ENCODE measurements around the gene SMYD1.

The SMYD1 gene

DNA sequence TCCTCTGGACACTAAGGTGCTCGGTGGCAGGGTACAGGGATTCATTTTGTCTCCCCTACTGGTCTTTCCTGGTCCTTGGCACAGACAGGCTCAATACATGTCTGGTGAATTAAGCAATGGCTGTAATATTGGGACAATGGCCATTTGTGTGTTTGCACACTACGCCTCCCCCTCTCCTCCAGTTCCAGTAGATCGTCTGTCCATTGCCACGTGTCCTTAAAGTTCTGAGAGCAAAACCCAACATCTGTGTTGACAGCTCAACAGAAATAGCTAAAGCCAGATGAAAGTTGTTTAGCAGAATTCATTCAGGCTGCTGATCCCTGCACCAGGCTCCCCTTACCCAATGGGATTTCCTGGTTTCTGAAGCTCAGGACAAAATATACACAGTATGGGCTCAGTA lies 69.2 kb downstream of the SMYD1 start:
- no peak overlapping the region for H3K27ac ChIP-seq (ENCODE audit: low read length)
- H3K36me3 ChIP-seq (ENCODE audit: control insufficient read depth in 1 of 2, insufficient read depth in 2 of 2, low read length in 2 of 2): no peaks in the 10 kb centered on the region
- peaks cover 7% of the 10 kb centered on the region for H3K27me3 ChIP-seq (ENCODE audit: low read depth, low read length)
- H3K9me3 ChIP-seq (ENCODE audit: control insufficient read depth in 1 of 2, low read length in 2 of 2): peaks cover 0 to under 1% of the 10 kb centered on the region in 2 donors
- H3K4me3 ChIP-seq (ENCODE audit: low read depth in 1 of 2, low read length in 2 of 2): no peak overlapping the region
- no peaks in the 10 kb centered on the region for H3K4me1 ChIP-seq (ENCODE audit: control insufficient read depth in 1 of 2, insufficient read depth in 2 of 2, low read length in 2 of 2)

DNA sequence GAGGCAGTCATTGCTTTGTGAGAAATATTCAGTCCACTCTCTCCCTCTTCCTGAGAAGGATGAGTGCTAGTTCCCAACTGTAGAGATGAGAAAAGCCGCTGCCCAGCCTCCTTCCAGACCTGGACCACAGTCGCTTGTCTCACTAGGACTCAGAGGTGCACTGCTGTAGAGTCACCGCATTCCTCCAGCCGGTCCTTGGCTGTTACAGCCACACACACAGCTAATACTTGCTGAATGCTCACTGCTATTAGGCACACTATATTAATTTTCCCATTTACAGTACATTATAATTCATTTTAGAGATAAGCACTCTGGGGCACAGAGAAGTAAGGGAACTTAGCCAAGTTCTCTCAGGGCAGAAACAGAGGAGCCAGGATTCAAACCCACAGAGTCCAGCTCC lies 70.2 kb downstream of the SMYD1 start:
- no peaks in the 10 kb centered on the region for H3K36me3 ChIP-seq (ENCODE audit: control insufficient read depth in 1 of 2, insufficient read depth in 2 of 2, low read length in 2 of 2)
- peaks cover 3 to 5% of the 10 kb centered on the region in 2 donors for H3K9me3 ChIP-seq (ENCODE audit: control insufficient read depth in 1 of 2, low read length in 2 of 2)
- H3K27ac ChIP-seq (ENCODE audit: low read length): no peak overlapping the region
- no peak overlapping the region for H3K4me3 ChIP-seq (ENCODE audit: low read depth in 1 of 2, low read length in 2 of 2)
- no peaks in the 10 kb centered on the region for H3K4me1 ChIP-seq (ENCODE audit: control insufficient read depth in 1 of 2, insufficient read depth in 2 of 2, low read length in 2 of 2)
- peaks cover 7% of the 10 kb centered on the region for H3K27me3 ChIP-seq (ENCODE audit: low read depth, low read length)

- no peak overlapping the region for H3K27ac ChIP-seq (ENCODE audit: low read length)
These were observed 71.6 kb downstream of the SMYD1 start for GRCh38 chr2:88139203-88139702.

DNA sequence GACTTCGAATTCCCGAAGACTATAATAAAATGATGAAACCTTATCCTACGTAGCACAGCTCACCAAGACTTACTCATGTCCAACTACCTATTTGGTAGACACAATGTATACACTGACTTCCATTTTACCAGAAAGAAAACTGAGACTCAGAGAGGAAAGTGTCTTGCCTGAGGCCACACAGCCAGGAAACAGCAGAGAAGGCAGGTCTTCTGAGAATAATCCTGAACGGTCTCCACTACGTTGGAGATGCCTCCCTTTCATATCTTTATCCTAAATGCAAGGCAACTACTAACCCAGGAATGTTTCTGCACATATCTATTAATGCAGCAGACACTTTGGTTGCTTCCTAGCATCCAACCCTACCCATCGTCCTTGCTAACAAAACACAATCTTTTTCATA lies 72.2 kb downstream of the SMYD1 start:
- H3K27ac ChIP-seq (ENCODE audit: low read length): no peak overlapping the region
- H3K36me3 ChIP-seq (ENCODE audit: control insufficient read depth in 1 of 2, insufficient read depth in 2 of 2, low read length in 2 of 2): no peaks in the 10 kb centered on the region
- peaks cover 5 to 6% of the 10 kb centered on the region in 2 donors for H3K9me3 ChIP-seq (ENCODE audit: control insufficient read depth in 1 of 2, low read length in 2 of 2)

More at GRCh38 chr2:88139203-88139702, 71.6 kb downstream of the SMYD1 start:
- Histone ChIP-seq H3K9me3 (ENCODE audit: control insufficient read depth in 1 of 2, low read length in 2 of 2) (peaks cover 5 to 6% of the 10 kb centered on the region in 2 donors), H3K4me1 (ENCODE audit: control insufficient read depth in 1 of 2, insufficient read depth in 2 of 2, low read length in 2 of 2) (no peaks in the 10 kb centered on the region), H3K36me3 (ENCODE audit: control insufficient read depth in 1 of 2, insufficient read depth in 2 of 2, low read length in 2 of 2) (no peaks in the 10 kb centered on the region), H3K27me3 (ENCODE audit: low read depth, low read length) (peaks cover 7% of the 10 kb centered on the region), H3K4me3 (ENCODE audit: low read depth in 1 of 2, low read length in 2 of 2) (no peak overlapping the region)

DNA sequence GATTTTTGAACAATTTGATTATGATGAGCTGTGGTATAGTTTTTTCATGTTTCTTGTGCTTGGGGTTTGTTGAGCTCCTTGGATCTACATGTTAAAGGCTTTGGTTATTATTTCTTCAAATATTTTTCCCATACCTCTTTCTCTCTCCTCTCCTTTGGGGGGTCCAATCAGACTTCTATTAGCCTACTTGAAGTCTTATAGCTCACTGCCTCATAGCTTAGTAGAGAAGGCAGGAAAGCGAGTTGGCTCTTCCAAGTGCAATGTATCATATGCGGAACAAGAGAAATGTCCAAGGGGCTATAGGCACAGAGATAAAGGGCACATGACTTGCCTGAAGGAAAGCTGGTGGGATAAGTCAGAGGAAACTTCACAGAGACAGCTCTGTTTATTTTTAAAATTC lies 74.3 kb downstream of the SMYD1 start:
- no peak overlapping the region for H3K4me3 ChIP-seq (ENCODE audit: low read depth in 1 of 2, low read length in 2 of 2)
- no peak overlapping the region for H3K27ac ChIP-seq (ENCODE audit: low read length)
- H3K36me3 ChIP-seq (ENCODE audit: control insufficient read depth in 1 of 2, insufficient read depth in 2 of 2, low read length in 2 of 2): no peaks in the 10 kb centered on the region
- H3K9me3 ChIP-seq (ENCODE audit: control insufficient read depth in 1 of 2, low read length in 2 of 2): peaks cover 5 to 6% of the 10 kb centered on the region in 2 donors
- no peaks in the 10 kb centered on the region for H3K4me1 ChIP-seq (ENCODE audit: control insufficient read depth in 1 of 2, insufficient read depth in 2 of 2, low read length in 2 of 2)
- no peaks in the 10 kb centered on the region for H3K27me3 ChIP-seq (ENCODE audit: low read depth, low read length)

More for the DNA sequence above, 72.2 kb downstream of the SMYD1 start:
- H3K4me3 ChIP-seq (ENCODE audit: low read depth in 1 of 2, low read length in 2 of 2): no peak overlapping the region
- no peaks in the 10 kb centered on the region for H3K4me1 ChIP-seq (ENCODE audit: control insufficient read depth in 1 of 2, insufficient read depth in 2 of 2, low read length in 2 of 2)
- H3K27me3 ChIP-seq (ENCODE audit: low read depth, low read length): peaks cover 7% of the 10 kb centered on the region

GRCh38 chr2:88144271-88144670 lies 76.6 kb downstream of the SMYD1 start:
- no peaks in the 10 kb centered on the region for H3K4me1 ChIP-seq (ENCODE audit: control insufficient read depth in 1 of 2, insufficient read depth in 2 of 2, low read length in 2 of 2)
- H3K27me3 ChIP-seq (ENCODE audit: low read depth, low read length): no peaks in the 10 kb centered on the region
- H3K36me3 ChIP-seq (ENCODE audit: control insufficient read depth in 1 of 2, insufficient read depth in 2 of 2, low read length in 2 of 2): no peaks in the 10 kb centered on the region
- peaks cover 11 to 12% of the 10 kb centered on the region in 2 donors for H3K9me3 ChIP-seq (ENCODE audit: control insufficient read depth in 1 of 2, low read length in 2 of 2)
- no peak overlapping the region for H3K4me3 ChIP-seq (ENCODE audit: low read depth in 1 of 2, low read length in 2 of 2)
- H3K27ac ChIP-seq (ENCODE audit: low read length): no peak overlapping the region

GRCh38 chr2:88144914-88145497 lies 77.4 kb downstream of the SMYD1 start:
- no peaks in the 10 kb centered on the region for H3K36me3 ChIP-seq (ENCODE audit: control insufficient read depth in 1 of 2, insufficient read depth in 2 of 2, low read length in 2 of 2)
- peaks cover 13 to 15% of the 10 kb centered on the region in 2 donors for H3K9me3 ChIP-seq (ENCODE audit: control insufficient read depth in 1 of 2, low read length in 2 of 2)
- H3K4me1 ChIP-seq (ENCODE audit: control insufficient read depth in 1 of 2, insufficient read depth in 2 of 2, low read length in 2 of 2): no peaks in the 10 kb centered on the region
- peak overlapping the region; percentile 4 for H3K27ac ChIP-seq (ENCODE audit: low read length)
- H3K27me3 ChIP-seq (ENCODE audit: low read depth, low read length): no peaks in the 10 kb centered on the region
- no peak overlapping the region for H3K4me3 ChIP-seq (ENCODE audit: low read depth in 1 of 2, low read length in 2 of 2)

GRCh38 chr2:88146590-88146989 lies 79.0 kb downstream of the SMYD1 start:
- Histone ChIP-seq H3K27ac (ENCODE audit: low read length) (no peak overlapping the region), H3K9me3 (ENCODE audit: control insufficient read depth in 1 of 2, low read length in 2 of 2) (peaks cover 13 to 15% of the 10 kb centered on the region in 2 donors), H3K27me3 (ENCODE audit: low read depth, low read length) (no peaks in the 10 kb centered on the region), H3K36me3 (ENCODE audit: control insufficient read depth in 1 of 2, insufficient read depth in 2 of 2, low read length in 2 of 2) (no peaks in the 10 kb centered on the region), H3K4me3 (ENCODE audit: low read depth in 1 of 2, low read length in 2 of 2) (no peak overlapping the region), H3K4me1 (ENCODE audit: control insufficient read depth in 1 of 2, insufficient read depth in 2 of 2, low read length in 2 of 2) (no peaks in the 10 kb centered on the region)

DNA sequence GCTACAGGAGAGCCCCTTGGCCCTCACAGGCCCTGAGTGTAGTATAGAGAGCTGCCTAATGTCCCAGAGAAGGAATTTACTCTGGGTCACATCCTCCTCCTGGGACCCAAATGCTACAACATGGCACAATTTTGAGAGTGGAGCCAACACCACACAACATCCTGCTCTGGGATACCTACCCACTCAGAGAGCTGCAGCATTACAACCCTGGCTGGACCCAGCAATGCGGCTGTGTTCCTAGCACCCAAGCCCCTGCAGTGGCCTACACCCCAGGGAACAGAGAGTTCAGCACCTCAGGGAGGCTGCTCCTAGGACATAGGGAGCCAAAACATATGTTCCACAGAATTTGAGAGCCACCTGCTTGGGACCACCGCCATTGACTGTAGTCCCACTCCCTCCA lies 79.5 kb downstream of the SMYD1 start:
- Histone ChIP-seq H3K27me3 (ENCODE audit: low read depth, low read length) (no peaks in the 10 kb centered on the region), H3K9me3 (ENCODE audit: control insufficient read depth in 1 of 2, low read length in 2 of 2) (peaks cover 10 to 11% of the 10 kb centered on the region in 2 donors), H3K4me1 (ENCODE audit: control insufficient read depth in 1 of 2, insufficient read depth in 2 of 2, low read length in 2 of 2) (no peaks in the 10 kb centered on the region), H3K27ac (ENCODE audit: low read length) (no peak overlapping the region), H3K36me3 (ENCODE audit: control insufficient read depth in 1 of 2, insufficient read depth in 2 of 2, low read length in 2 of 2) (no peaks in the 10 kb centered on the region), H3K4me3 (ENCODE audit: low read depth in 1 of 2, low read length in 2 of 2) (no peak overlapping the region)

- H3K27me3 ChIP-seq (ENCODE audit: low read depth, low read length): no peaks in the 10 kb centered on the region
- H3K4me3 ChIP-seq (ENCODE audit: low read depth in 1 of 2, low read length in 2 of 2): no peak overlapping the region
- H3K36me3 ChIP-seq (ENCODE audit: control insufficient read depth in 1 of 2, insufficient read depth in 2 of 2, low read length in 2 of 2): no peaks in the 10 kb centered on the region
- H3K27ac ChIP-seq (ENCODE audit: low read length): no peak overlapping the region
- H3K4me1 ChIP-seq (ENCODE audit: control insufficient read depth in 1 of 2, insufficient read depth in 2 of 2, low read length in 2 of 2): no peaks in the 10 kb centered on the region
- H3K9me3 ChIP-seq (ENCODE audit: control insufficient read depth in 1 of 2, low read length in 2 of 2): peaks cover 10 to 11% of the 10 kb centered on the region in 2 donors
These were observed 81.4 kb downstream of the SMYD1 start for GRCh38 chr2:88148929-88149438.

- H3K36me3 ChIP-seq (ENCODE audit: control insufficient read depth in 1 of 2, insufficient read depth in 2 of 2, low read length in 2 of 2): no peaks in the 10 kb centered on the region
- no peaks in the 10 kb centered on the region for H3K9me3 ChIP-seq (ENCODE audit: control insufficient read depth in 1 of 2, low read length in 2 of 2)
- no peak overlapping the region for H3K27ac ChIP-seq (ENCODE audit: low read length)
- H3K4me1 ChIP-seq (ENCODE audit: control insufficient read depth in 1 of 2, insufficient read depth in 2 of 2, low read length in 2 of 2): no peaks in the 10 kb centered on the region
- no peaks in the 10 kb centered on the region for H3K27me3 ChIP-seq (ENCODE audit: low read depth, low read length)
- no peak overlapping the region for H3K4me3 ChIP-seq (ENCODE audit: low read depth in 1 of 2, low read length in 2 of 2)
These were observed 91.9 kb downstream of the SMYD1 start for GRCh38 chr2:88159481-88159880.

GRCh38 chr2:88159955-88160415 lies 92.4 kb downstream of the SMYD1 start:
- Histone ChIP-seq H3K27ac (ENCODE audit: low read length) (no peak overlapping the region), H3K9me3 (ENCODE audit: control insufficient read depth in 1 of 2, low read length in 2 of 2) (no peaks in the 10 kb centered on the region), H3K27me3 (ENCODE audit: low read depth, low read length) (no peaks in the 10 kb centered on the region), H3K4me1 (ENCODE audit: control insufficient read depth in 1 of 2, insufficient read depth in 2 of 2, low read length in 2 of 2) (no peaks in the 10 kb centered on the region), H3K36me3 (ENCODE audit: control insufficient read depth in 1 of 2, insufficient read depth in 2 of 2, low read length in 2 of 2) (no peaks in the 10 kb centered on the region), H3K4me3 (ENCODE audit: low read depth in 1 of 2, low read length in 2 of 2) (no peak overlapping the region)
